HepG2 (cell line): ENCODE measurements around the gene GFPT1. TPM values are rescaled to one million over a fixed set of nuclear protein-coding genes. Genes with fewer than 3 reads are reported as not detected.

Experiments
- CHD2 ChIP-seq: IDR thresholded peaks from 2 replicates; pipeline ENCODE4 v1.6.1; 2011; ENCODE audit warnings: low read depth, low read length, improper control_type of control experiment
- PHF20 ChIP-seq: sonication (generic); formaldehyde crosslinking; IDR thresholded peaks from 2 replicates; pipeline ENCODE4 v1.5.0; 2020; ENCODE audit warnings: mild to moderate bottlenecking, missing genetic modification reagents
- TBX2 ChIP-seq: sonication (generic); formaldehyde crosslinking; IDR thresholded peaks from 2 replicates; pipeline ENCODE4 v1.5.0; 2020; ENCODE audit warnings: missing genetic modification reagents, mild to moderate bottlenecking, borderline replicate concordance
- THAP11 ChIP-seq: IDR thresholded peaks from 2 replicates; pipeline ENCODE4 v1.6.1; 2016; ENCODE audit warnings: missing biosample characterization, missing genetic modification reagents
- polyA plus RNA-seq, 8 experiments: library from polyadenylated mRNA; depleted of rRNA in 3 of 8; stranded (reverse) in 7 of 8; unstranded in 1 of 8; fragments of >200 nt; fragmentation: Illumina TruSeq in 4 of 8; extraction: Trizol in 4 of 8; gene quantifications; 2 replicates each; pipeline versions ENCODE4 v1.2.1 to v1.2.3, GENCODE V29; 2011 to 2016; ENCODE audit warnings: low read depth in 4 of 8, missing spikeins in 1 of 8, mixed read lengths in 1 of 8; ENCODE audit not compliant: insufficient read depth in 1 of 8
- total RNA-seq, 5 experiments: library from RNA; depleted of rRNA; stranded (reverse); fragments of >200 nt; fragmentation: Illumina TruSeq; extraction: Trizol; gene quantifications; 2 replicates each; pipeline ENCODE4 v1.2.3, GENCODE V29; 2016; ENCODE audit warnings: low read depth in 1 of 5
- TF ChIP-seq, protein P1 (sequence below): sonication (generic); formaldehyde crosslinking; IDR thresholded peaks from 2 replicates; pipeline ENCODE4 v1.4.0; 2020; ENCODE audit warnings: mild to moderate bottlenecking, missing genetic modification reagents, borderline replicate concordance
- TF ChIP-seq, protein P2 (sequence below): sonication (generic); formaldehyde crosslinking; IDR thresholded peaks from one replicate; pipeline ENCODE4 v1.5.1; 2020; ENCODE audit warnings: mild to moderate bottlenecking, missing genetic modification reagents; ENCODE audit errors: not compliant biosample characterization

GFPT1 gene
- total and polyA plus RNA-seq, 2 of the 13 experiments (the other 11 are each of a cell fraction or from before 2014, with no cell fraction given): 24.0 to 84.9 TPM

DNA sequence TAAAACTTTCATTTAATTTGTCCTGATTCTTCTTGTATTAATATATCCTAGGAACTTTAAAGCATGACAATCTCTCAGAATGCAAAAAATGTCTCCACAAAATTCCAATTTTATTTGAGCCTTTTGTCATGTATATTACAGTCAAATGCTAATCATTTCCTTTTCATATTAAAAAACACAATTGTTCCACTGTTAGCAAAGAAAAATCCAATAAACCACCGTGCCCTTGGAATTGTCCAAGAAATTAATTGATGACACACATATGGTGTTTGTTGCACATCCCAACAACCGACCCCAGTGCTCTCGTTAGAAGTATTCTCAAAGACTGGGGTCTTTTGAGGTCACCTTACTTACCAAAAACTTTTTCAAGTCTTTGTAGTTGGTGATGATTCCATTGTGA lies 28.1 kb downstream of the GFPT1 start (continued):
- TF ChIP-seq, protein P1, sequence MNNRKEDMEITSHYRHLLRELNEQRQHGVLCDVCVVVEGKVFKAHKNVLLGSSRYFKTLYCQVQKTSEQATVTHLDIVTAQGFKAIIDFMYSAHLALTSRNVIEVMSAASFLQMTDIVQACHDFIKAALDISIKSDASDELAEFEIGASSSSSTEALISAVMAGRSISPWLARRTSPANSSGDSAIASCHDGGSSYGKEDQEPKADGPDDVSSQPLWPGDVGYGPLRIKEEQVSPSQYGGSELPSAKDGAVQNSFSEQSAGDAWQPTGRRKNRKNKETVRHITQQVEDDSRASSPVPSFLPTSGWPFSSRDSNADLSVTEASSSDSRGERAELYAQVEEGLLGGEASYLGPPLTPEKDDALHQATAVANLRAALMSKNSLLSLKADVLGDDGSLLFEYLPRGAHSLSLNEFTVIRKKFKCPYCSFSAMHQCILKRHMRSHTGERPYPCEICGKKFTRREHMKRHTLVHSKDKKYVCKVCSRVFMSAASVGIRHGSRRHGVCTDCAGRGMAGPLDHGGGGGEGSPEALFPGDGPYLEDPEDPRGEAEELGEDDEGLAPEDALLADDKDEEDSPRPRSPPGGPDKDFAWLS (CRISPR knock-in tag): no peak
- TF ChIP-seq TBX2 (CRISPR knock-in tag): no peak
- TF ChIP-seq PHF20 (CRISPR knock-in tag): no peak
- TF ChIP-seq, protein P2, sequence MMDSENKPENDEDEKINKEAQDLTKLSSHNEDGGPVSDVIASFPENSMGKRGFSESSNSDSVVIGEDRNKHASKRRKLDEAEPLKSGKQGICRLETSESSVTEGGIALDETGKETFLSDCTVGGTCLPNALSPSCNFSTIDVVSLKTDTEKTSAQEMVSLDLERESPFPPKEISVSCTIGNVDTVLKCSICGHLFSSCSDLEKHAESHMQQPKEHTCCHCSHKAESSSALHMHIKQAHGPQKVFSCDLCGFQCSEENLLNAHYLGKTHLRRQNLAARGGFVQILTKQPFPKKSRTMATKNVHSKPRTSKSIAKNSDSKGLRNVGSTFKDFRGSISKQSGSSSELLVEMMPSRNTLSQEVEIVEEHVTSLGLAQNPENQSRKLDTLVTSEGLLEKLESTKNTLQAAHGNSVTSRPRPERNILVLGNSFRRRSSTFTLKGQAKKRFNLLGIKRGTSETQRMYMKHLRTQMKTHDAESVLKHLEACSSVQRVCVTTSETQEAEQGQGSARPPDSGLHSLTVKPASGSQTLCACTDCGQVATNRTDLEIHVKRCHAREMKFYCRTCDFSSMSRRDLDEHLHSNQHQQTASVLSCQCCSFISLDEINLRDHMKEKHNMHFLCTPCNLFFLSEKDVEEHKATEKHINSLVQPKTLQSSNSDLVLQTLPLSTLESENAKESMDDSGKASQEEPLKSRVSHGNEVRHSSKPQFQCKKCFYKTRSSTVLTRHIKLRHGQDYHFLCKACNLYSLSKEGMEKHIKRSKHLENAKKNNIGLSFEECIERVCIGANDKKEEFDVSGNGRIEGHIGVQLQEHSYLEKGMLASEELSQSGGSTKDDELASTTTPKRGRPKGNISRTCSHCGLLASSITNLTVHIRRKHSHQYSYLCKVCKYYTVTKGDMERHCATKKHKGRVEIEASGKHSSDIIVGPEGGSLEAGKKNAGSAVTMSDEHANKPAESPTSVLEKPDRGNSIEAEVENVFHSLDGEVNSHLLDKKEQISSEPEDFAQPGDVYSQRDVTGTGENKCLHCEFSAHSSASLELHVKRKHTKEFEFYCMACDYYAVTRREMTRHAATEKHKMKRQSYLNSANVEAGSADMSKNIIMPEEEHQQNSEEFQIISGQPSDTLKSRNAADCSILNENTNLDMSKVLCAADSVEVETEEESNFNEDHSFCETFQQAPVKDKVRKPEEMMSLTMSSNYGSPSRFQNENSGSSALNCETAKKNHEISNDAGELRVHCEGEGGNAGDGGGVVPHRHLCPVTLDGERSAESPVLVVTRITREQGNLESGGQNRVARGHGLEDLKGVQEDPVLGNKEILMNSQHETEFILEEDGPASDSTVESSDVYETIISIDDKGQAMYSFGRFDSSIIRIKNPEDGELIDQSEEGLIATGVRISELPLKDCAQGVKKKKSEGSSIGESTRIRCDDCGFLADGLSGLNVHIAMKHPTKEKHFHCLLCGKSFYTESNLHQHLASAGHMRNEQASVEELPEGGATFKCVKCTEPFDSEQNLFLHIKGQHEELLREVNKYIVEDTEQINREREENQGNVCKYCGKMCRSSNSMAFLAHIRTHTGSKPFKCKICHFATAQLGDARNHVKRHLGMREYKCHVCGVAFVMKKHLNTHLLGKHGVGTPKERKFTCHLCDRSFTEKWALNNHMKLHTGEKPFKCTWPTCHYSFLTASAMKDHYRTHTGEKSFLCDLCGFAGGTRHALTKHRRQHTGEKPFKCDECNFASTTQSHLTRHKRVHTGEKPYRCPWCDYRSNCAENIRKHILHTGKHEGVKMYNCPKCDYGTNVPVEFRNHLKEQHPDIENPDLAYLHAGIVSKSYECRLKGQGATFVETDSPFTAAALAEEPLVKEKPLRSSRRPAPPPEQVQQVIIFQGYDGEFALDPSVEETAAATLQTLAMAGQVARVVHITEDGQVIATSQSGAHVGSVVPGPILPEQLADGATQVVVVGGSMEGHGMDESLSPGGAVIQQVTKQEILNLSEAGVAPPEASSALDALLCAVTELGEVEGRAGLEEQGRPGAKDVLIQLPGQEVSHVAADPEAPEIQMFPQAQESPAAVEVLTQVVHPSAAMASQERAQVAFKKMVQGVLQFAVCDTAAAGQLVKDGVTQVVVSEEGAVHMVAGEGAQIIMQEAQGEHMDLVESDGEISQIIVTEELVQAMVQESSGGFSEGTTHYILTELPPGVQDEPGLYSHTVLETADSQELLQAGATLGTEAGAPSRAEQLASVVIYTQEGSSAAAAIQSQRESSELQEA: no peak
- no peak for TF ChIP-seq CHD2
- TF ChIP-seq THAP11: no peak
